ENCODE results near the gene SRSF8.
"Not testable (repeated sequence)": the region's sequence is repeated elsewhere in the genome, so short reads cannot be mapped to it uniquely, and the experiment has no call there.

Gene SRSF8

GRCh38 chr11:95100191-95100648, 33.5 kb downstream of the SRSF8 start:
- Histone ChIP-seq H3K27ac (ENCODE audit: low read length) (no peak overlapping the region), H3K9me3 (ENCODE audit: insufficient read depth, low read depth, low read length) (no peaks in the 10 kb centered on the region), H3K36me3 (ENCODE audit: insufficient read depth, low read depth, low read length) (no peaks in the 10 kb centered on the region), H3K4me3 (ENCODE audit: low read length) (no peak overlapping the region), H3K4me1 (ENCODE audit: insufficient read depth, low read length) (no peaks in the 10 kb centered on the region), H3K27me3 (ENCODE audit: insufficient read depth, low read length) (no peaks in the 10 kb centered on the region), H3K9ac (ENCODE audit: low read depth, low read length) (no peak overlapping the region)

GRCh38 chr11:95100856-95101507, 34.3 kb downstream of the SRSF8 start:
- Histone ChIP-seq H3K4me3 (ENCODE audit: low read length) (no peak overlapping the region), H3K4me1 (ENCODE audit: insufficient read depth, low read length) (no peaks in the 10 kb centered on the region), H3K27me3 (ENCODE audit: insufficient read depth, low read length) (no peaks in the 10 kb centered on the region), H3K9me3 (ENCODE audit: insufficient read depth, low read depth, low read length) (no peaks in the 10 kb centered on the region), H3K9ac (ENCODE audit: low read depth, low read length) (no peak overlapping the region), H3K36me3 (ENCODE audit: insufficient read depth, low read depth, low read length) (no peaks in the 10 kb centered on the region), H3K27ac (ENCODE audit: low read length) (no peak overlapping the region)

GRCh38 chr11:95101935-95102334, 35.2 kb downstream of the SRSF8 start:
- Histone ChIP-seq H3K36me3 (ENCODE audit: insufficient read depth, low read depth, low read length) (no peaks in the 10 kb centered on the region), H3K27ac (ENCODE audit: low read length) (no peak overlapping the region), H3K4me1 (ENCODE audit: insufficient read depth, low read length) (no peaks in the 10 kb centered on the region; the same call in 1 of the 2 replicates), H3K9ac (ENCODE audit: low read depth, low read length) (no peak overlapping the region), H3K4me3 (ENCODE audit: low read length) (no peak overlapping the region), H3K9me3 (ENCODE audit: insufficient read depth, low read depth, low read length) (no peaks in the 10 kb centered on the region), H3K27me3 (ENCODE audit: insufficient read depth, low read length) (no peaks in the 10 kb centered on the region)

GRCh38 chr11:95102733-95103132, 36.0 kb downstream of the SRSF8 start:
- no peaks in the 10 kb centered on the region for H3K27me3 ChIP-seq (ENCODE audit: insufficient read depth, low read length)
- no peak overlapping the region for H3K4me3 ChIP-seq (ENCODE audit: low read length)
- no peaks in the 10 kb centered on the region; the same call in 1 of the 2 replicates for H3K4me1 ChIP-seq (ENCODE audit: insufficient read depth, low read length)
- H3K9ac ChIP-seq (ENCODE audit: low read depth, low read length), result no peak overlapping the region
- no peak overlapping the region for H3K27ac ChIP-seq (ENCODE audit: low read length)
- H3K9me3 ChIP-seq (ENCODE audit: insufficient read depth, low read depth, low read length), result no peaks in the 10 kb centered on the region
- no peaks in the 10 kb centered on the region for H3K36me3 ChIP-seq (ENCODE audit: insufficient read depth, low read depth, low read length)

GRCh38 chr11:95103701-95104100, 37.0 kb downstream of the SRSF8 start:
- no peak overlapping the region for H3K4me3 ChIP-seq (ENCODE audit: low read length)
- no peaks in the 10 kb centered on the region for H3K27me3 ChIP-seq (ENCODE audit: insufficient read depth, low read length)
- no peaks in the 10 kb centered on the region for H3K36me3 ChIP-seq (ENCODE audit: insufficient read depth, low read depth, low read length)
- H3K4me1 ChIP-seq (ENCODE audit: insufficient read depth, low read length), result peaks cover 3% of the 10 kb centered on the region
- H3K9ac ChIP-seq (ENCODE audit: low read depth, low read length), result no peak overlapping the region
- no peak overlapping the region for H3K27ac ChIP-seq (ENCODE audit: low read length)
- no peaks in the 10 kb centered on the region for H3K9me3 ChIP-seq (ENCODE audit: insufficient read depth, low read depth, low read length)

- no peak overlapping the region for H3K9ac ChIP-seq (ENCODE audit: low read depth, low read length)
- H3K4me3 ChIP-seq (ENCODE audit: low read length), result no peak overlapping the region
- H3K4me1 ChIP-seq (ENCODE audit: insufficient read depth, low read length), result peaks cover 4% of the 10 kb centered on the region
- H3K27me3 ChIP-seq (ENCODE audit: insufficient read depth, low read length), result no peaks in the 10 kb centered on the region
- H3K27ac ChIP-seq (ENCODE audit: low read length), result no peak overlapping the region
- H3K36me3 ChIP-seq (ENCODE audit: insufficient read depth, low read depth, low read length), result no peaks in the 10 kb centered on the region
- no peaks in the 10 kb centered on the region for H3K9me3 ChIP-seq (ENCODE audit: insufficient read depth, low read depth, low read length)
These were observed 37.6 kb downstream of the SRSF8 start for GRCh38 chr11:95104121-95104830.

GRCh38 chr11:95104856-95105255, 38.1 kb downstream of the SRSF8 start:
- Histone ChIP-seq H3K9ac (ENCODE audit: low read depth, low read length) (no peak overlapping the region), H3K9me3 (ENCODE audit: insufficient read depth, low read depth, low read length) (no peaks in the 10 kb centered on the region), H3K4me1 (ENCODE audit: insufficient read depth, low read length) (peaks cover 4% of the 10 kb centered on the region), H3K27me3 (ENCODE audit: insufficient read depth, low read length) (no peaks in the 10 kb centered on the region), H3K27ac (ENCODE audit: low read length) (no peak overlapping the region), H3K4me3 (ENCODE audit: low read length) (no peak overlapping the region), H3K36me3 (ENCODE audit: insufficient read depth, low read depth, low read length) (no peaks in the 10 kb centered on the region)

GRCh38 chr11:95108159-95108611, 41.5 kb downstream of the SRSF8 start:
- Histone ChIP-seq H3K4me1 (ENCODE audit: insufficient read depth, low read length) (peaks cover 4% of the 10 kb centered on the region), H3K9ac (ENCODE audit: low read depth, low read length) (no peak overlapping the region), H3K4me3 (ENCODE audit: low read length) (no peak overlapping the region), H3K27me3 (ENCODE audit: insufficient read depth, low read length) (no peaks in the 10 kb centered on the region), H3K9me3 (ENCODE audit: insufficient read depth, low read depth, low read length) (no peaks in the 10 kb centered on the region), H3K27ac (ENCODE audit: low read length) (no peak overlapping the region), H3K36me3 (ENCODE audit: insufficient read depth, low read depth, low read length) (no peaks in the 10 kb centered on the region)

GRCh38 chr11:95108671-95109551, 42.2 kb downstream of the SRSF8 start:
- H3K27me3 ChIP-seq (ENCODE audit: insufficient read depth, low read length), result no peaks in the 10 kb centered on the region
- no peak overlapping the region for H3K4me3 ChIP-seq (ENCODE audit: low read length)
- no peaks in the 10 kb centered on the region for H3K9me3 ChIP-seq (ENCODE audit: insufficient read depth, low read depth, low read length)
- no peak overlapping the region for H3K27ac ChIP-seq (ENCODE audit: low read length)
- H3K4me1 ChIP-seq (ENCODE audit: insufficient read depth, low read length), result peaks cover 4% of the 10 kb centered on the region
- H3K36me3 ChIP-seq (ENCODE audit: insufficient read depth, low read depth, low read length), result no peaks in the 10 kb centered on the region
- no peak overlapping the region for H3K9ac ChIP-seq (ENCODE audit: low read depth, low read length)

GRCh38 chr11:95111471-95111870, 44.8 kb downstream of the SRSF8 start:
- not testable (repeated sequence) for H3K4me3 ChIP-seq (ENCODE audit: low read length); H3K36me3 ChIP-seq (ENCODE audit: insufficient read depth, low read depth, low read length); H3K4me1 ChIP-seq (ENCODE audit: insufficient read depth, low read length); H3K27me3 ChIP-seq (ENCODE audit: insufficient read depth, low read length); H3K9ac ChIP-seq (ENCODE audit: low read depth, low read length); H3K9me3 ChIP-seq (ENCODE audit: insufficient read depth, low read depth, low read length); H3K27ac ChIP-seq (ENCODE audit: low read length)

- H3K4me1 ChIP-seq (ENCODE audit: insufficient read depth, low read length), result peaks cover 4% of the 10 kb centered on the region
- H3K4me3 ChIP-seq (ENCODE audit: low read length), result no peak overlapping the region
- no peak overlapping the region for H3K27ac ChIP-seq (ENCODE audit: low read length)
- no peaks in the 10 kb centered on the region for H3K27me3 ChIP-seq (ENCODE audit: insufficient read depth, low read length)
- H3K9ac ChIP-seq (ENCODE audit: low read depth, low read length), result no peak overlapping the region
- H3K36me3 ChIP-seq (ENCODE audit: insufficient read depth, low read depth, low read length), result no peaks in the 10 kb centered on the region
- H3K9me3 ChIP-seq (ENCODE audit: insufficient read depth, low read depth, low read length), result no peaks in the 10 kb centered on the region
These were observed 45.3 kb downstream of the SRSF8 start for GRCh38 chr11:95111923-95112540.

Data from iPS-20b (cell line).